HepG2 (cell line): Measurements from ENCODE around the gene HLA-DMB. TPM values are rescaled to one million over a fixed set of nuclear protein-coding genes. Genes with fewer than 3 reads are reported as not detected.
A peak's percentile ranks its signal among the peaks of the same experiment; 100 is the strongest.

Experiments used
- BRD4 ChIP-seq: sonication (generic); formaldehyde crosslinking; IDR thresholded peaks from 2 replicates; pipeline ENCODE4 v1.4.0; 2020; ENCODE audit warnings: missing genetic modification reagents
- CEBPB ChIP-seq: IDR thresholded peaks from 2 replicates; pipeline ENCODE4 v1.6.1; 2011; ENCODE audit warnings: low read depth, low read length, improper control_type of control experiment, borderline replicate concordance
- HNF4G ChIP-seq, 2 experiments: sonication (generic) in 1 of 2; formaldehyde crosslinking in 1 of 2; IDR thresholded peaks; 2 replicates each; pipeline versions ENCODE4 v1.4.0 to v1.6.1; 2011 to 2020; ENCODE audit warnings: borderline replicate concordance in 2 of 2, low read depth in 2 of 2, mild to moderate bottlenecking in 2 of 2, low read length in 1 of 2, missing genetic modification reagents in 1 of 2, moderate library complexity in 1 of 2
- KDM4B ChIP-seq: sonication (generic); formaldehyde crosslinking; IDR thresholded peaks from 2 replicates; pipeline ENCODE4 v1.4.0; 2020; ENCODE audit warnings: missing genetic modification reagents
- MIER3 ChIP-seq: IDR thresholded peaks from 2 replicates; pipeline ENCODE4 v1.6.1; 2016; ENCODE audit warnings: missing compliant biosample characterization, borderline replicate concordance
- POLR2G ChIP-seq: fragments of 200-400 bp; formaldehyde crosslinking; IDR thresholded peaks from 2 replicates; pipeline ENCODE4 v1.6.1; 2018; ENCODE audit warnings: mild to moderate bottlenecking, low read depth, low read length, moderate library complexity
- PRDM15 ChIP-seq: sonication (generic); formaldehyde crosslinking; IDR thresholded peaks from 2 replicates; pipeline ENCODE4 v1.4.0; 2020; ENCODE audit warnings: missing genetic modification reagents
- RXRB ChIP-seq: IDR thresholded peaks from 2 replicates; pipeline ENCODE4 v1.6.1; 2016; ENCODE audit warnings: borderline replicate concordance, missing genetic modification reagents, missing compliant biosample characterization
- TAF15 ChIP-seq: fragments of 200-400 bp; formaldehyde crosslinking; IDR thresholded peaks from one replicate; pipeline ENCODE4 v1.6.1; 2018; ENCODE audit warnings: mild to moderate bottlenecking, low read depth, low read length; ENCODE audit not compliant: poor library complexity, severe bottlenecking
- TBP ChIP-seq: sonication (generic); formaldehyde crosslinking; IDR thresholded peaks from 2 replicates; pipeline ENCODE4 v1.5.0; 2020; ENCODE audit warnings: missing genetic modification reagents
- TSC22D2 ChIP-seq: sonication (generic); formaldehyde crosslinking; IDR thresholded peaks from 2 replicates; pipeline ENCODE4 v1.5.1; 2020; ENCODE audit warnings: missing genetic modification reagents, mild to moderate bottlenecking, borderline replicate concordance
- ZBTB40 ChIP-seq, 2 experiments: fragments of 450-650 bp in 1 of 2; sonication (generic) in 1 of 2; formaldehyde crosslinking in 1 of 2; IDR thresholded peaks; 2 replicates each; pipeline versions ENCODE4 v1.6.1 to v1.8.0; 2016 to 2022; ENCODE audit warnings: antibody characterized with exemption in 1 of 2, mild to moderate bottlenecking in 1 of 2, missing genetic modification reagents in 1 of 2
- ZFP41 ChIP-seq: sonication (generic); formaldehyde crosslinking; IDR thresholded peaks from 2 replicates; pipeline ENCODE4 v1.4.0; 2020; ENCODE audit warnings: mild to moderate bottlenecking, missing genetic modification reagents, borderline replicate concordance
- ZNF124 ChIP-seq: sonication (generic); formaldehyde crosslinking; IDR thresholded peaks from 2 replicates; pipeline ENCODE4 v1.4.0; 2020; ENCODE audit warnings: missing genetic modification reagents
- ZNF230 ChIP-seq: sonication (generic); formaldehyde crosslinking; IDR thresholded peaks from 2 replicates; pipeline ENCODE4 v1.4.0; 2020; ENCODE audit warnings: mild to moderate bottlenecking, missing genetic modification reagents
- polyA plus RNA-seq, 8 experiments: library from polyadenylated mRNA; depleted of rRNA in 3 of 8; stranded (reverse) in 7 of 8; unstranded in 1 of 8; fragments of >200 nt; fragmentation: Illumina TruSeq in 4 of 8; extraction: Trizol in 4 of 8; gene quantifications; 2 replicates each; pipeline versions ENCODE4 v1.2.1 to v1.2.3, GENCODE V29; 2011 to 2016; ENCODE audit warnings: low read depth in 4 of 8, missing spikeins in 1 of 8, mixed read lengths in 1 of 8; ENCODE audit not compliant: insufficient read depth in 1 of 8
- total RNA-seq, 5 experiments: library from RNA; depleted of rRNA; stranded (reverse); fragments of >200 nt; fragmentation: Illumina TruSeq; extraction: Trizol; gene quantifications; 2 replicates each; pipeline ENCODE4 v1.2.3, GENCODE V29; 2016; ENCODE audit warnings: low read depth in 1 of 5

Gene HLA-DMB
- total and polyA plus RNA-seq, 2 of the 13 experiments (the other 11 are each of a cell fraction or from before 2014, with no cell fraction given) = not detected

GRCh38 chr6:32971581-32972352, 30.9 kb upstream of the HLA-DMB start (continued):
- TF ChIP-seq ZBTB40 (IDR thresholded peaks at IDR 0.05) (no peak), ZBTB40 (CRISPR knock-in tag; IDR thresholded peaks at IDR 0.05) (peak; percentile 9; the same call in 1 of the 2 replicates), PRDM15 (CRISPR knock-in tag) (peak; percentile 66; the same call in 1 of the 2 replicates), HNF4G (IDR thresholded peaks at IDR 0.05; ENCODE audit: borderline replicate concordance, low read depth, low read length) (peak; percentile 15; the same call in 1 of the 2 replicates), HNF4G (CRISPR knock-in tag; IDR thresholded peaks at IDR 0.05; ENCODE audit: borderline replicate concordance, low read depth) (no peak), BRD4 (CRISPR knock-in tag) (no peak; the same call in 1 of the 2 replicates), TSC22D2 (CRISPR knock-in tag) (peak; percentile 89), TAF15 (peak; percentile 99), RXRB (CRISPR knock-in tag) (peak; percentile 73), ZNF230 (CRISPR knock-in tag) (peak; percentile 30; the same call in 1 of the 2 replicates), KDM4B (CRISPR knock-in tag) (no peak), ZNF124 (CRISPR knock-in tag) (no peak; the same call in 1 of the 2 replicates), ZFP41 (CRISPR knock-in tag) (peak; percentile 66; the same call in 1 of the 2 replicates), POLR2G (peak; percentile 100), MIER3 (CRISPR knock-in tag) (no peak; the same call in 1 of the 2 replicates), TBP (peak; percentile 37; the same call in 1 of the 2 replicates), CEBPB (0 out of 2 replicates have a peak, but pooled peaks have one; percentile 6)
